SK-N-MC (cell line): Measurements from ENCODE around the gene GRPR.

Experiments used
- FOXP2 ChIP-seq: optimal IDR thresholded peaks from 2 replicates; pipeline ENCODE3; 2011; ENCODE audit warnings: mild to moderate bottlenecking, moderate library complexity; ENCODE audit not compliant: insufficient read depth; ENCODE audit errors: extremely low read length, control extremely low read depth
- POLR2AphosphoS5 ChIP-seq: IDR thresholded peaks from 2 replicates; pipeline ENCODE4 v1.6.1; 2012; ENCODE audit warnings: mild to moderate bottlenecking, low read depth, low read length, borderline replicate concordance

GRCh38 chrX:16089086-16089485 is 34.3 kb upstream of the GRPR start:
- no peak for TF ChIP-seq POLR2AphosphoS5
- no peak for TF ChIP-seq FOXP2
